ENCODE measurements around the gene NTN5.
A peak's percentile ranks its signal among the peaks of the same experiment; 100 is the strongest.
"Not testable (repeated sequence)": the region's sequence is repeated elsewhere in the genome, so short reads cannot be mapped to it uniquely, and the experiment has no call there.

Gene NTN5

GRCh38 chr19:48718711-48719231 is 46.0 kb upstream of the NTN5 start:
- in situ Hi-C loops (cut with HindIII; ENCODE audit: low pct_ligation_motif_present, low sequenced_read_pairs), result no loop called here
- Histone ChIP-seq H3K36me3 (replicated peaks) (no peaks in the 10 kb centered on the region), H3K27me3 (replicated peaks) (no peaks in the 10 kb centered on the region), H3K27ac (no peak overlapping the region), H3K4me3 (ENCODE audit: low read depth, low read length) (no peak overlapping the region)
- no peak for TF ChIP-seq CTCF (IDR thresholded peaks at IDR 0.05; ENCODE audit: low read depth, low read length, missing control alignments)
- no peak for DNase-seq

- H3K4me3 ChIP-seq (ENCODE audit: low read depth, low read length); H3K36me3 ChIP-seq (replicated peaks); in situ Hi-C loops (cut with HindIII; ENCODE audit: low pct_ligation_motif_present, low sequenced_read_pairs); H3K27me3 ChIP-seq (replicated peaks); DNase-seq; H3K27ac ChIP-seq: not testable (repeated sequence)
Measured at GRCh38 chr19:48718106-48718505, 45.3 kb upstream of the NTN5 start.

- TF ChIP-seq CTCF (IDR thresholded peaks at IDR 0.05; ENCODE audit: low read depth, low read length, missing control alignments), result no peak
- no peaks in the 10 kb centered on the region for H3K27me3 ChIP-seq (replicated peaks)
- no peak for DNase-seq
- peak overlapping the region; percentile 38 for H3K4me3 ChIP-seq (ENCODE audit: low read depth, low read length)
- in situ Hi-C loops (cut with HindIII; ENCODE audit: low pct_ligation_motif_present, low sequenced_read_pairs), result no loop called here
- H3K27ac ChIP-seq, result no peak overlapping the region
- no peaks in the 10 kb centered on the region for H3K36me3 ChIP-seq (replicated peaks)
Measured at GRCh38 chr19:48716562-48717291, 43.9 kb upstream of the NTN5 start.

GRCh38 chr19:48715681-48716171 is 42.9 kb upstream of the NTN5 start:
- no peak for DNase-seq
- Histone ChIP-seq H3K27me3 (replicated peaks) (no peaks in the 10 kb centered on the region), H3K4me3 (ENCODE audit: low read depth, low read length) (no peak overlapping the region), H3K36me3 (replicated peaks) (no peaks in the 10 kb centered on the region), H3K27ac (no peak overlapping the region)
- TF ChIP-seq CTCF (IDR thresholded peaks at IDR 0.05; ENCODE audit: low read depth, low read length, missing control alignments), result no peak
- in situ Hi-C loops (cut with HindIII; ENCODE audit: low pct_ligation_motif_present, low sequenced_read_pairs), result no loop called here

- DNase-seq, result no peak
- Histone ChIP-seq H3K27me3 (replicated peaks) (no peaks in the 10 kb centered on the region), H3K4me3 (ENCODE audit: low read depth, low read length) (peak overlapping the region; percentile 59), H3K36me3 (replicated peaks) (no peaks in the 10 kb centered on the region), H3K27ac (peak overlapping the region; percentile 39)
- in situ Hi-C loops (cut with HindIII; ENCODE audit: low pct_ligation_motif_present, low sequenced_read_pairs), result no loop called here
- TF ChIP-seq CTCF (IDR thresholded peaks at IDR 0.05; ENCODE audit: low read depth, low read length, missing control alignments), result no peak
Measured at GRCh38 chr19:48714759-48715675, 42.2 kb upstream of the NTN5 start.
